Measurements from ENCODE around the gene DUOX2. TPM values are rescaled to one million over a fixed set of nuclear protein-coding genes. Genes with fewer than 3 reads are reported as not detected.

Gene DUOX2
- total and polyA plus RNA-seq, 4 donors = 0.06 to 0.08 TPM; not detected in 2

DNA sequence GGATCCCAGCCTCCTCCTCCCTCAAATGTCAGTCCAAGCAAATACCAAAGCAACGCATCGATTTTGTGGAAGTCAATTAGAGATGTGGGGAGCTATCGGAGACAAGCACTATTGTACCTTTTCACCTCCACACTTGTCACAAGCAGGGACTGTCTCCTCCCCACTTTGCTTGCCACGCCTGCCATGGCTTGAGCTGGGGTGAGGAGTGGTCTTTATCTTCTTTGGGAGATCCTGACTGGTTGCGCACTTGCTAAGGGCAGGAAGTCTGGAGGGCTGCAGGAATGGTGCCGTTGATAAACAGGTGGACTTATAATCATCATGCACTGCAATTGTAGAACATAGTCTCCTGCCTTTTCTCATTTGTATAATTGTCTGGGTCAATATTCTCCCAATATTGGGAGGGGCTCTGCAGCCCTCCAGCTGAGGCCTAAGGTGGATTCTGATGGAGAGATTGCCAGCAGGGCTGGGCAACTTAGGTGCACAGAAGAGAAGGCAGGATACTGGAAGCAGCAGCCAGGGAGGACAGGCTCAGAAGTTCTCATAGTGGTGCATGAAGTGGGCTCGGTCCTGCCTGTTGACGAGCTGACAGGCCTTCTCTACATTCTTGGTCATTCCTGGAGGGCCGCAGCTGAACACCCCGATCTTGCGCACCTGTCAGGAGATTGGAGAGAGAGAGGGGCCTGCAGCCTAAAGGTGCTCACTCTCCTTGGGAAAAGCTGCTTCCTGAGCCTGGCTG lies 20.2 kb downstream of the DUOX2 start:
- no peaks in the 10 kb centered on the region for H3K4me1 ChIP-seq (ENCODE audit: control insufficient read depth in 4 of 4, insufficient read depth in 4 of 4, low read length in 3 of 4)
- no peak for TF ChIP-seq YY1 (IDR thresholded peaks at IDR 0.05)
- no peak for TF ChIP-seq TAF1 (conservative IDR thresholded peaks at IDR 0.05)
- no peak for TF ChIP-seq HNF4G (IDR thresholded peaks at IDR 0.05)
- no peak for TF ChIP-seq GABPA (IDR thresholded peaks at IDR 0.05 in 1 of 2, conservative IDR thresholded peaks at IDR 0.05 in 1 of 2)
- TF ChIP-seq, protein P1, sequence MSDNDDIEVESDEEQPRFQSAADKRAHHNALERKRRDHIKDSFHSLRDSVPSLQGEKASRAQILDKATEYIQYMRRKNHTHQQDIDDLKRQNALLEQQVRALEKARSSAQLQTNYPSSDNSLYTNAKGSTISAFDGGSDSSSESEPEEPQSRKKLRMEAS (IDR thresholded peaks at IDR 0.05) = no peak
- TF ChIP-seq EGR1 (IDR thresholded peaks at IDR 0.05; ENCODE audit: low read depth in 2 of 2) = no peak
- TF ChIP-seq, protein P2, sequence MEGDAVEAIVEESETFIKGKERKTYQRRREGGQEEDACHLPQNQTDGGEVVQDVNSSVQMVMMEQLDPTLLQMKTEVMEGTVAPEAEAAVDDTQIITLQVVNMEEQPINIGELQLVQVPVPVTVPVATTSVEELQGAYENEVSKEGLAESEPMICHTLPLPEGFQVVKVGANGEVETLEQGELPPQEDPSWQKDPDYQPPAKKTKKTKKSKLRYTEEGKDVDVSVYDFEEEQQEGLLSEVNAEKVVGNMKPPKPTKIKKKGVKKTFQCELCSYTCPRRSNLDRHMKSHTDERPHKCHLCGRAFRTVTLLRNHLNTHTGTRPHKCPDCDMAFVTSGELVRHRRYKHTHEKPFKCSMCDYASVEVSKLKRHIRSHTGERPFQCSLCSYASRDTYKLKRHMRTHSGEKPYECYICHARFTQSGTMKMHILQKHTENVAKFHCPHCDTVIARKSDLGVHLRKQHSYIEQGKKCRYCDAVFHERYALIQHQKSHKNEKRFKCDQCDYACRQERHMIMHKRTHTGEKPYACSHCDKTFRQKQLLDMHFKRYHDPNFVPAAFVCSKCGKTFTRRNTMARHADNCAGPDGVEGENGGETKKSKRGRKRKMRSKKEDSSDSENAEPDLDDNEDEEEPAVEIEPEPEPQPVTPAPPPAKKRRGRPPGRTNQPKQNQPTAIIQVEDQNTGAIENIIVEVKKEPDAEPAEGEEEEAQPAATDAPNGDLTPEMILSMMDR (IDR thresholded peaks at IDR 0.05; ENCODE audit: low read depth, low read length, missing input control) = no peak
- TF ChIP-seq, protein P3, sequence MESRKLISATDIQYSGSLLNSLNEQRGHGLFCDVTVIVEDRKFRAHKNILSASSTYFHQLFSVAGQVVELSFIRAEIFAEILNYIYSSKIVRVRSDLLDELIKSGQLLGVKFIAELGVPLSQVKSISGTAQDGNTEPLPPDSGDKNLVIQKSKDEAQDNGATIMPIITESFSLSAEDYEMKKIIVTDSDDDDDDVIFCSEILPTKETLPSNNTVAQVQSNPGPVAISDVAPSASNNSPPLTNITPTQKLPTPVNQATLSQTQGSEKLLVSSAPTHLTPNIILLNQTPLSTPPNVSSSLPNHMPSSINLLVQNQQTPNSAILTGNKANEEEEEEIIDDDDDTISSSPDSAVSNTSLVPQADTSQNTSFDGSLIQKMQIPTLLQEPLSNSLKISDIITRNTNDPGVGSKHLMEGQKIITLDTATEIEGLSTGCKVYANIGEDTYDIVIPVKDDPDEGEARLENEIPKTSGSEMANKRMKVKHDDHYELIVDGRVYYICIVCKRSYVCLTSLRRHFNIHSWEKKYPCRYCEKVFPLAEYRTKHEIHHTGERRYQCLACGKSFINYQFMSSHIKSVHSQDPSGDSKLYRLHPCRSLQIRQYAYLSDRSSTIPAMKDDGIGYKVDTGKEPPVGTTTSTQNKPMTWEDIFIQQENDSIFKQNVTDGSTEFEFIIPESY (IDR thresholded peaks at IDR 0.05) = no peak
- no peak for TF ChIP-seq SP1 (IDR thresholded peaks at IDR 0.05)
- TF ChIP-seq HNF4A (conservative IDR thresholded peaks at IDR 0.05) = no peak
- no peak for TF ChIP-seq RAD21 (IDR thresholded peaks at IDR 0.05)
- no peak for TF ChIP-seq FOXA1 (IDR thresholded peaks at IDR 0.05)
- TF ChIP-seq, protein P4, sequence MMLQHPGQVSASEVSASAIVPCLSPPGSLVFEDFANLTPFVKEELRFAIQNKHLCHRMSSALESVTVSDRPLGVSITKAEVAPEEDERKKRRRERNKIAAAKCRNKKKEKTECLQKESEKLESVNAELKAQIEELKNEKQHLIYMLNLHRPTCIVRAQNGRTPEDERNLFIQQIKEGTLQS (IDR thresholded peaks at IDR 0.05) = no peak
- no peak for TF ChIP-seq NR2F2 (IDR thresholded peaks at IDR 0.05)
- TF ChIP-seq, protein P5, sequence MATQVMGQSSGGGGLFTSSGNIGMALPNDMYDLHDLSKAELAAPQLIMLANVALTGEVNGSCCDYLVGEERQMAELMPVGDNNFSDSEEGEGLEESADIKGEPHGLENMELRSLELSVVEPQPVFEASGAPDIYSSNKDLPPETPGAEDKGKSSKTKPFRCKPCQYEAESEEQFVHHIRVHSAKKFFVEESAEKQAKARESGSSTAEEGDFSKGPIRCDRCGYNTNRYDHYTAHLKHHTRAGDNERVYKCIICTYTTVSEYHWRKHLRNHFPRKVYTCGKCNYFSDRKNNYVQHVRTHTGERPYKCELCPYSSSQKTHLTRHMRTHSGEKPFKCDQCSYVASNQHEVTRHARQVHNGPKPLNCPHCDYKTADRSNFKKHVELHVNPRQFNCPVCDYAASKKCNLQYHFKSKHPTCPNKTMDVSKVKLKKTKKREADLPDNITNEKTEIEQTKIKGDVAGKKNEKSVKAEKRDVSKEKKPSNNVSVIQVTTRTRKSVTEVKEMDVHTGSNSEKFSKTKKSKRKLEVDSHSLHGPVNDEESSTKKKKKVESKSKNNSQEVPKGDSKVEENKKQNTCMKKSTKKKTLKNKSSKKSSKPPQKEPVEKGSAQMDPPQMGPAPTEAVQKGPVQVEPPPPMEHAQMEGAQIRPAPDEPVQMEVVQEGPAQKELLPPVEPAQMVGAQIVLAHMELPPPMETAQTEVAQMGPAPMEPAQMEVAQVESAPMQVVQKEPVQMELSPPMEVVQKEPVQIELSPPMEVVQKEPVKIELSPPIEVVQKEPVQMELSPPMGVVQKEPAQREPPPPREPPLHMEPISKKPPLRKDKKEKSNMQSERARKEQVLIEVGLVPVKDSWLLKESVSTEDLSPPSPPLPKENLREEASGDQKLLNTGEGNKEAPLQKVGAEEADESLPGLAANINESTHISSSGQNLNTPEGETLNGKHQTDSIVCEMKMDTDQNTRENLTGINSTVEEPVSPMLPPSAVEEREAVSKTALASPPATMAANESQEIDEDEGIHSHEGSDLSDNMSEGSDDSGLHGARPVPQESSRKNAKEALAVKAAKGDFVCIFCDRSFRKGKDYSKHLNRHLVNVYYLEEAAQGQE (IDR thresholded peaks at IDR 0.05) = no peak
- no peak for DNase-seq (ENCODE audit: low spot score)
- WGBS = 91% methylated on average over 11 of the region's 11 CpGs
- H3K27me3 ChIP-seq (ENCODE audit: control insufficient read depth in 4 of 4, insufficient read depth in 4 of 4, low read length in 3 of 4) = no peaks in the 10 kb centered on the region
- no peak overlapping the region for H3K9ac ChIP-seq (ENCODE audit: low read depth in 1 of 2, low read length in 2 of 2)
- H3K36me3 ChIP-seq (ENCODE audit: control insufficient read depth in 4 of 4, insufficient read depth in 3 of 4, low read depth in 1 of 4, low read length in 3 of 4) = no peaks in the 10 kb centered on the region
- no peaks in the 10 kb centered on the region for H3K9me3 ChIP-seq (ENCODE audit: control insufficient read depth in 4 of 4, low read length in 3 of 4)
- H3K4me3 ChIP-seq (ENCODE audit: low read depth in 1 of 3, low read length in 3 of 3) = no peak overlapping the region
- no peak overlapping the region for H3K27ac ChIP-seq (ENCODE audit: low read depth in 1 of 2, low read length in 2 of 2)
